NCI-H1436 treated with DMSO at 0.1 percent for 48 hours (cell line): Measurements from ENCODE around the gene NEK8.

ENCODE experiments used
- DNase-seq: peaks from one replicate; lab custom pipeline; 2025; lab: John Stamatoyannopoulos, UW

Gene NEK8

GRCh38 chr17:28728364-28729200 lies at the start of gene NEK8:
NEK8 (plus strand) TSS chr17:28728788; CDS start chr17:28728814, 26 bp downstream.
- peak; percentile 89 for DNase-seq

GRCh38 chr17:28682655-28683054 lies 45.9 kb upstream of the NEK8 start:
- DNase-seq: no peak

DNA sequence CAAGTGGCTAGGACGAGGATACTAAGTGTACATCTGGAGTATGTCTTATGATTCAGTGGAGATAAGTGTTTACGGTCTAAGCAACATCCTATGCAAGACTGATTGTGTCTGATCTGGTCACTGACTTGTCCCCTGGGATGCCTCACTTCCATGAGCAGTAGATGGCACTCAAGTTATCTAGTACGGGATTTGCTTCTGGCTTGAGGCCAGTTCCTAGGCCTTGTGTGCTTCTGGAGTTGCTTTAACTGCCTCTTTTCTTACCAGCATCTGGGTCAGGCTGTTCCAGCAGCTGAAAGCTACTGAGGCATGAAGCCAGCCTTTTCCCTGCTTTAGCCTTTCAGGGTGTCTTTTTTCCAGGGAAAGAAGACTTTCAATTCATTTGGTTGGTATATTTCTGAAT lies 43.6 kb upstream of the NEK8 start:
- DNase-seq: no peak

DNA sequence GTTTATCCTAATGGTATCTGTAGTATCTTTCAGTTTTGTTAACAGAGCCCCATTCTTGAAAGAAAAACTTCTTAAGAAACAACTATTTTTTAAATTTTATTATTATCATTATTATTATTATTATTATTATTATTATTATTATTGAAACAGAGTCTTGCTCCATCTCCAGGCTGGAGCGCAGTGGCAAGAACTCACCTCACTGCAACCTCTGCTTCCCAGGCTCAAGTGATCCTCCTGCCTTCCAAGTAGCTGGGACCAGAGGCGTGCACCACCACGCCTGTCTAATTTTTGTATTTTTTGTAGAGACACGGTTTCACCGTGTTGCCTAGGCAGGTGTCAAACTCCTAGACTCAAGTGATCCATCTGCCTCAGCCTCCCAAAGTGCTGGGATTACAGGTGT lies 43.2 kb upstream of the NEK8 start:
- DNase-seq: no peak

GRCh38 chr17:28686296-28686695 lies 42.3 kb upstream of the NEK8 start:
- no peak for DNase-seq

DNA sequence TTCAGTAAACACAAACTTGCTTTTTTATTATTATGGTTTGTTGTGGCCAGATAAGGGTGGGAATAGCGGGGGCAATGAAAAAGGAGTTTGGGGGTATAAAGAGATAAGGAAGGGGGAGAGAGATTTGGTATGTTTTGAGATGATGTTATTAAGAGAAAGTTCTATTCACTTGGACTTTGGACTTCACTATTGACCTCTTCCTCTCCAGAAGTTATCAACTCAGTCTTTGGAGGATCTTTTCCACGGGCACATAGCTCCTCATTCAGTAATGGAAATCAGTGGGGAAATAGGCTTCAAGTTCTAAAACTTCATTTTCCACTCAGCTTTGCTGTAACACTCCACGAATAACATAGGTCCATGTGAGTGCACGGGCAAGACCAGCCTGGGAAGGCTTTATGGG lies 40.1 kb upstream of the NEK8 start:
- DNase-seq: no peak

DNA sequence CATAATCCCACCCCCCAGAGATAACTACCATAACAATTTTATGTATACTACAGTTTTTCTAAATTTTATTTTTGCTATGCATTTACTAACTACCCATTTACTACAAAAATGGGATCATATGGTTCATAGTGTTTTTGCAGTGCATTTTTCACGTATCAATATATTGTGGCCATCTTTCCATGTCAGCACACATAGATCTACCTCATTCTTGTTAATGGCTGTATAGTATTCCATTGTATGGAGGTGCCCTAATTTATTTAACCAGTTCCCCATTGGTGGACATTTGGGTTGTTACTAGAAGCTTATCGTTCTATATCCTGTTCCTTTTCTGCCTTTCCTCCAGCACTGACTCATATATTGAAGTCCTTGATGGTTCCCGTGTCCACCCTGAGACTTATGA lies 39.6 kb upstream of the NEK8 start:
- DNase-seq: no peak

DNA sequence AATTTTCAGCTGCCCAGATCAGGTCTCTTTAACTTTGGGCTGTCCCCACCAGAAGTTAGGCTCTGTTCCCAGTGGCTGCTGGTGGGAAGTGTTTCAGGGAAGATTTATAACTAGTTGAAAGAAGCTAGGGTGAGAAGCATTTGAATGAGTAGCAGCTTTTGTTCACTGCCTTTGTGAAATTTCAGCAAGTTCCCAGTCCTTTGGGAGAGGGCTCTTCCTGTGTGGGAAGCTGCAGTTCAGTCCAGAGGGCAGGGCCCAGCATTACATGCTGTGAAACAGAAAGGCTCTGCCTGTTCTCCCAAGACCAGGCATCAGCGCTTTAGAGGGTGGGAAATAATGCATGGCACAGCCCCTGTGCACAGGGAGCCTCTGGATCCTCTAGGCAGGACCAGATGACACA lies 34.7 kb upstream of the NEK8 start:
- DNase-seq: no peak

DNA sequence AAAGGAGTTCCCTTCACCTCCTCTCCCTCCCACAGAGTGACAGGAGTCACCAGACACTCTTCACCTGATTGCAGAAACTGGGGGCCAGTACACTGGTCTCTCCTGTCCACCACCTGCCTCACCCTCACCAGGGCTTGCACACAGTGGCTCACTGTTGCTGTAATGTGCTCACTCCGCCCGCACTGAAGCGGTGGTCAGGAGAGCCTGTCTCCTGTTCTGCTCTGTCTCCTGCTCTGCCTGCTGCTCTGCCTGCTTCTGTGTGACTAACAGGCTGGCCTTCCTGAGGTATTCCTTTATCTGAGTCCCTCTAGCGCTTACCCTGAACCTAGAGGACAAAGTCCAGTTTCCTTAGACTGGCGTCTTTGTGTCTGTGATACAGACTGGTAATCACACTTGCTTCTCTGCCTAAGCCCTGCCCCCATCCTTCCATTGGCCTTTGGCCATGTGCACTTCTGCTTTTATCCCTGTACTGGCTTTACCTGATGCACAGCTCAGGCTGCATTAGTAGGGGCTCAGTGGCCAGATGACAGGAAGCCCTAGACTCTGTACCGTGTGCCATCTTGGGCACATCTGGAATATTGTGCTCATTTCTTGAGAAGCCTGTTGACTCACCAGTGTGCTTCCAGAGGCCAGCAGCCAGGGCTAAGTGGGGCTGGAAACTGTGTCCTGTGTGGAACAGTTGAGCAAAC lies 30.2 kb upstream of the NEK8 start:
- no peak for DNase-seq

- no peak for DNase-seq
Observed at GRCh38 chr17:28700278-28700677, 28.3 kb upstream of the NEK8 start.

GRCh38 chr17:28700830-28701492 lies 27.6 kb upstream of the NEK8 start:
- no peak for DNase-seq

DNA sequence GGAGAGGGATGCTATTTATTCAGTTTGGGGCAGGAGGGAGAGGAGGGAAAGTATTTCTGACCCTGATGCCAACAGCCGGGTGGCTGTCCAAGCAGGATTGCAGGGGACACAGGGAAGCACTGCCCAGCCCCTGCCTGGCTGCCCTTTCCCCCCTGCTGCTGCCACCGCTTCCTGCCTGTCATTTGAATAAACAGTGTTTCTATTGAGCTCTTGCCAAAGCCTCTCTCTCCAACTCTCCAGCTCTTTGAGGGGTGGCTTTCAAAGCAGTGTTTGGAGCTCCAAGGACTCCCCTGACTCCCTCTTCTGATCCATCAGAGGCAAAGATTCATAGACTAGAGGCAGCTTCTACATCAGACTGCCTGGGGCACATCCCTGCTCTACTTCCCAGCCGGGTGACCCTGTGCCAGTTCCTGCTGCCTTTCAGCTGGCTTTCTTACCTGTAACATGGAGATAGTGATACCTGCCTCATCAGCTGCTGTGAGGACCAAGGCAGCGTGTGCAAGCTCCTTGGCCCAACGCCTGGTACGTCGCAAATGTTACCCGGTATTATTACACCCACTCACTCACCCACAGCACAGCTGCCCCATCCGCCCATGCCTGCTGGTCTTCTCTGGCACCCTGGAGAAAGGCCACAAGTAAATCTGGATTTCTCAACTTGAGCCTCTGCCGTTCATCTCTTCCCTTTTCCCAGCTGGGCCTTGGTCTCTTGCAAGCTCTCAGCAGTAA lies 26.4 kb upstream of the NEK8 start:
- no peak for DNase-seq

DNA sequence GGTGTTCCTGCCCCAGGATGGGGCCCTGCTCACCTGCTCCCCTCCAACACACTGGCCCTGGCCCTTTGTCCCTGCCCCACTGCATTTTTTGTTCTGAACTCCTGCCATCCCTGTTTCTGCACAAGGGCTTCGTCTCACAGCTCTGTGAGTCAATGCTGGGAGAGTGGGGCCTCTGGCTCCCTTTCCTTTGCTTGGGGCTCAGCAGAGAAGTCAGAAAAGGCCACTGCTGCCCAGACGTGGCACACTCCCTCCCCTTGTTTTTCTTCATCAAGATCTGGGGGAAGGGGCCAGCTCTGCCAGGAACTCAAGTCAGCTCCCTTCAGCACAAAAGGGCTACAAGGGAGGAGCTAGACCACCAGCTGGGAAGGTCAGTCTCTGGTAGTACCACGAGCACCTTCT lies 25.8 kb upstream of the NEK8 start:
- DNase-seq: no peak

- no peak for DNase-seq
Observed at GRCh38 chr17:28703552-28704218, 24.9 kb upstream of the NEK8 start.

DNA sequence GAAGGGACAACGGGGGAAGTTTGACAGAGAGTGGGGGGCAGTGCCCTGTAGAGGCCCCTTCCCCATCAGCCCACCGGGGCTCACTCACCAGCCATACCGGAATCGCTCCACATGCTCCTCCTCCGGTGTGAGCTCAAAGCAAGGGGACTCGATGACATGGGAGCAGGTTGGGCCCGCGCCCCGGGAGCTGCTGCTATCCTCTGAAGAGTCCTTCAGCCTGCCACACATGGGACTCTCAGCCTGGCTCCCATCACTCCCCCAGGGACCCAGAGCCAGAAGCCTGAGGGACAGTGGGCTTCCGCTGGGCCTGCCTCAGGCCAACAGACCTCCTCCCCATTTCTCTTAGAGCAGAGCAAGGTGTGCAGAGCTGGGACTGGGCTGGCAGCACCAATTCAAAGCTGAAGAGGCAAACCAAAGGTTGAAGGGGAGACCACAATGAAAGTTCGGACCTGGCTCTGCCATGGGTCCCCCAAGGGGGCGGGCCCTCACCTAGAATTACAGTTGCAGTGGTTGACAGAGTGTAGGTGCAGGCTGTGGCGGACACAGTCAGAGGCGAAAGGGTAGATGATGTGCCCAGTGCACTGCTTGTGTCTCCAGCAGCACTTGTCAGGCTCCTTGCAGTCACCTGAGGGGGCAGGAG lies 24.2 kb upstream of the NEK8 start:
- no peak for DNase-seq

- no peak for DNase-seq
Observed at GRCh38 chr17:28705074-28705659, 23.4 kb upstream of the NEK8 start.

DNA sequence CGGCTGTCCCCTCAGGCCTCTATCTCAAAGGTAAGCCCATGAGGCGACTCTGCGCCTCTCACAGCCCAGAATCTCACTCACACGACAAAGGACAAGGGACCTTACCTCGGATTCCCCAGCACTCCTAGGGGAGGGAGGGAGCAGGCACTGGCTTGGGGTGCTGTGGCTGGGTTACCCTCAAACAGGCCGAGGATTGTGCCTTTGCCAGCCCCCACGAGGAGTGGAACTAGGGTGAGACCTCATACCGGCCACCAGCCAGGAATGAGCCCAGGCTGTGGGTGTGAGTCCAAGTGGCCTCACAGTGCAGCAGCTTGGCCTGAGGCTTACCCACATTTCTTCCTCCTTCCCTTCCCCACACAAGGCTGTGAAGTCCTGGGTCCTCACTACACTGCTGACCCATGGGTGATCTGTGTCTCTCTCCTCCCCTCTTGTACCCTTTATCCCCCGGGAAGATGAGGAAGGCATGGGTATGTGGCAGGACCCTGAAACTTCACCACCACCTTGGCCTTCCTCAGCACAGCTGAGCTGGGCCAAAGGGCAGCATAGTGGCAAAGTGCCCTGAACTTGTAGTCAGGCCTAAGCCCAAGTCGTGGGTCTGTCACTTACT lies 22.8 kb upstream of the NEK8 start:
- DNase-seq: no peak

DNA sequence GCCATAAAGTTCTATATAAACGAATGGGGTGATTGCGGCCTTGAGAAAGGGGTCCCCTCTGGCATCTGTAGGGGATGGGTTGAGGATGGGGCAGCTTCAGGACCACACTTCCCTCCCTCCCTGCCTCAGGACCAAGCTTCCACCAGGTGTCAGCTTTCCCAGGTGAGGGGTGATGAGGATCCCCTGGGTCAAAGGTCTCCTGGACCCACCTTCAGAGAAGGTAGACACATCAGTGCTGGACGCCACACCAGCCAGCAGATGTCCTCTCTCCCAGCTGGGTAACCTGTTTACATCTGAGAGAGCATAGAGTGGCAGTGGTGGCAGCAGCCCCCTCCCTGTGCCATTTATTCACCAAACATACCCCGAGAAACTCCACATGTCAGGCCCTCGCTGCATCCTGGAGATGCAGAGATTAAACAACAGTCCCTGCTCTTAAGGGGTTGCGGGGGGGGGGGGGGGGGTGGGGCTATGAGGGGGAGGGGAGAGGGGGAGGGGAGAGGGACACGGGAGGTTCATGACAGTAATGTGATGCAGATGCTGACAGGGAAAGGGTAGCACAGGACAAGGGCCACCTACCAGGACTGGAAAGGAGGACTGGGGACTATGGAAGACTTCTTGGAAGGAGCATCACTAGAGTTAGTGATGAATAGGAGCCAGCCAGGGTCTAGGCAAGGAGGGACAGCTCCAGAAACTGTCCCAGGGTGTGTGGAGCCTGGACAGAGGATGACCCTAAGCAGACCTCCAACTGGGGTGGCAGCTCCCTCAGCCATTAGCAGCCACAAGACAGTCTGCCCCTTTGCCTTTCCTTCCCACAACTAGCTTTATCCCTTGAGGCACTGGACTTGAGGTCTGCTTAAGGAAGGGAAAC lies 21.9 kb upstream of the NEK8 start:
- DNase-seq: no peak

DNA sequence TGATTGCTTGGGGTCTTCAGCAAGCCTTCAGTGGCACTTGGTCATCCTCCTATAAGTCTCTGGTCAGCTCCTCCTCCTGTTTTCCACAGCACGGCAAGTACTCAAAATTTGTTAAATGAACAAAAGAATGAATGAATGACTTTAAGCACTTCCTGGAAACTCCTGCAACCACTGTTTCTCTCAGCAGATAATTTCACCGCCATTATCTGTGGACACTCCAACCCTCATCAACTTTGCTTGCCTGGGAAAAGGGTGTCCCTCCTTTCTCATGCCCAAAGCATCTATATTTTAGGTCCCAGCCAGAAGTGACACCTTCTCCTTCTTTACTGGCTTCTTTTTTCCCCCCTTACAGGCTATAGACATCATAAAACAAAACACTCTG lies 21.3 kb upstream of the NEK8 start:
- no peak for DNase-seq
